NCI-H2196 (cell line): ENCODE data around the gene TNNC1.

Experiments used
- DNase-seq: peaks from one replicate; lab custom pipeline; 2025; ENCODE audit not compliant: unreplicated experiment; lab: John Stamatoyannopoulos, UW

The TNNC1 gene

DNA sequence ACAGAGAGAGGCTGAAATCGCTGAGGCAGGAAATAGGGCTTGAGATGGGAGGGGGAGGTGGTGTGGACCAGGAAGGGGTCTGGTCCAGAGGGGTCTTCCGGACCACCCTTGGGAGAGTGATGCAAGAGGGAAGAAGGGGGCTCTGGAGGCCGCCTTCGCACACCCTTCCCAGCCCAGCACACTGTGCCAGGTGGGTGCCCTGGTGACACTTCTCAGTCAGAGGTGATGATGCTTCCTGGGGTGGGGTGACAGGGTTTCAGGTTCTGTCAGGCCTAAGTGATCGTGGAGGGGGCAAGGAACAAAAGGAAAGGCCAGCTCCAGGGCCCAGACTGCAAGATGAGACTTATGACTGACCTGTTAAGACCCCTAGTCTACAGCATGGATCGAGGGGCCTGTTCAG, 21.6 kb downstream of the TNNC1 start:
- no peak for DNase-seq

DNA sequence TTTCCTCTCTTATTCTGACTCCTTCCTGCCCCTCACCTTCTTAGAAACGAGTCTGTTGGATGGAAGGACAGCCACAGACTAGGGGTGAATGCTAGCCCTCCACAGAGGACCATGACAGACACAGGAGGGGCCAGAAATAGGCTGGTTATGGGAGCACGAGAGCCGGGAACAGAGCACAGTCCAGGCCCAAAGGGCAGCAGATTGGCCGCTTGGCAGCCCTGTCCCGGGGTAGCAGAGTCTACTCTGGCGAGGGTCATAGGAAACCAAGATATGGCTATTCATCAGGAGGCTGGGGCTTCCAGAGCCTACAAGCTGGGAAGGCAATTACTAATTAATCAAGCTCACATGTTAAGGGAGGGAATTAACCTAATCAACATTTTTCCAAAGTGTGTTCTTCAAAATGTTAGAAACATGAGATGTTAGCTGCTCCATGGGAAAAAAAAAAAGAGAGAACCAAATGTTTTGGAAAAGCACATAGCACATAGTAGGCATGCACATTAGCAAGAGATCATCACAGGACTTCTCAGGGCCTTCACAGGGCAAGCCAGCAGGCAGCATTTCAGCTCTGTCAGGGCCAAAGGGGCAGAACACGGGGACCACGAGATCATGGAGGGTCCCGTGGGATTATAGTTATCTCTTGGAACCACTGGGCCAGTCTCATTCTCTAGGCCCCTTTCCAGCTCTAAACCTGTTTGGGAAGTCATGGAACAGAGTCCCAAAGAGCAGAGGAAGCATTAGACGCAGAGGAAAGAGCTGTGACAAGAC, 22.2 kb downstream of the TNNC1 start:
- DNase-seq, result no peak

DNA sequence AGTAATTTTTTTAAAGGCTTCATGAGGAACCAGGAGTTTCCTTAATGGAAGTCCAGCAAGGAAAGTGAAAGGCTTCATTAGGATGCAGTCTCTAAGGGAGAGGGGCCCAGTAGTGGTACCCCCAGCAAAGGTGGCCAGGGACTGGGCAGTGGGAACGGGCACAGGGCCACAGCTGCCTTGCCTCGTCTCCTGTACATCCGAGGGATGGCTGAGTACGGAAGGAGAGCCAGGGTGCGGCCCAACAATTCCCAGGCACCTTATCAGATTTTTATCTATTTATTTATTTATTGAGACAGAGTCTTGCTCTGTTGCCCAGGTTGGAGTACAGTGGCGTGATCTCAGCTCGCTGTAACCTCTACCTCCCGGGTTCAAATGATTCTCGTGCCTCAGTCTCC, 23.4 kb downstream of the TNNC1 start:
- no peak for DNase-seq

DNA sequence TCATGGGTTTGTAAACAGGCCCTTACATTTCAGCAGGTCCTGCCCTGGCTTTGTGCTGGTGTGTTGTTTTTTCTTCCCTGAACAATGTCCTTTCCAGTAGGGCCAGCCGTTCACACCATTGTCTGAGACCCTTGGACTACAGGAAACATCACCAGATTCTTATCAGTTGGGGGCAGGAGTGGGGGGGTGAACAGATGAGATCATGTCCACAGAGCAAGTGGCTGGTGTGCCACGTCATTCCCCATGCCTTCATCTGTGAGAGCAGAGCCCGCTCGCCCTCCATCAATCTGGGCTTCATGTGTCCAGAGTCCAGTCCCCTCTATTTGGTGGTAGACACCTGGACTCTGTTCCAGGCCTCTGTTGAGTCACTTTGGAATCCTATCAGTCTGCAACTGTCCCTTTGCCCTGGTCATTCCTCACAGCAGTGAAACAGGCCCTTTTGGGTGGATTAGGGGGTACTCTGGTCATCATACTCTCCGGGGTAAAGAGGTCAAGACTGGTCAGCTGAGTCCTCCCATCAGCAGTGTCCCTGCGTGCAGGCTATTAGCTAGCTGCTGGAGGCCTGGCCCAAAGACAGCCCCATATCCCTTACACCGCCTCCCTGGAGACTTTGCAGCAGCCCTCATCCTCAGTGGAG, 23.9 kb downstream of the TNNC1 start:
- DNase-seq, result no peak

DNA sequence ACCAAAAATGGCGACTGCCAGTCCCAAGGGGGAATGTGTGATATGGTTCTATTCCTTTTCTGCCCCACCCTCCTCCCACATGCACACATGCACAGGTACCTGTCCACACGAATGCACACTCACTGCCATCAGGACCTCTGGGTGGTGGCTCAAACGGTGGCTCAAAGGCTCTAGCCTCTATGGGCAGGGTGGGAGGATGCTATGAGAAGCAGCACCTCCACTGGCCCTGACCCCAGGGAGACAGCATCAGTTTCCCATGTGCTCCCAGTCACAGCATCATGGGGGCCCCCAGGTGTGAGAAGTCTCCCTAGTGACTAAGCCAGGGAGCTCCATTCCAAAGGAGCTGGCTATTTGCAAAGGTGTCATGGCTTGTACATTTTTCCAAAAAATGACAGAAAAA, 24.8 kb downstream of the TNNC1 start:
- no peak for DNase-seq

DNA sequence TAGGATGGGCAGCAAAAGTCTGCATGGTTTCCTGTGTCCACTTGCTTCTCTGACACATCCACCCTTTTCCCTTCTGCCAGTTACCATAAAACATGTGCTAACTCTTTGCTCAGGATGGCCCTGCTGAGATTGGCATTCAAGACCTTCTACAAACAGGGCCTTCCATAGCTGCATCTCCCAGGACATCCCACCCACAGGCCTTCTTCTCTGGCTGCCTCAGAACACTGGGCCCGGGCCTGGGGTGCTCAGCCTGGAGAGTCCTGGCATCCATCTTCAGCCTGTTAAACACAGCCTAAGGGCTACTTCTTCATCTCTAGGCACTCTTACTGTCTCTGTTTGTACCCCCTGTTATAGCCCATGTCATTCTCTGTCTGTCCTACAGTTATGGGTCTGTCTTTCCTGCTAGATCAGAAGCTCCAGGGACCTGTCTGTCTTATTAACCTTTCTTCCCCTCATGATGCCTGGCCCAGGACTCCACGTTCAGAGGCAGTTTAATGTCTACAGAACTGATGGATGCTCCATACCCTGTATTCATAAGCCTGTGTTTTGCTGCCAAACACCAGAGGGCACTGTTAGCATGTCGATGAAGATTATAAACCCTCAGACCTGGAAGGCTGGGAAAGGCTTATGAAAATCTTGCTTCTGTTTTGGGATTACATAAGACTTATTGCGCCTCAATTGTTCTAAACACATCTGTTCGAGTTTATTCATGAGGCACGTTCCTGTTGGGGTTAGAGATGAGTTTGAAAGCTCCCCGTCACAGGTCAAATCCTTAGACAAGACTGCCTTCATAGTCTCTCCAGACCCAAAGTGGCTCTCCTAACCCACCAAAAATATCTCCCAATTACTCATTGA, 25.5 kb downstream of the TNNC1 start:
- peak; percentile 34 for DNase-seq

DNA sequence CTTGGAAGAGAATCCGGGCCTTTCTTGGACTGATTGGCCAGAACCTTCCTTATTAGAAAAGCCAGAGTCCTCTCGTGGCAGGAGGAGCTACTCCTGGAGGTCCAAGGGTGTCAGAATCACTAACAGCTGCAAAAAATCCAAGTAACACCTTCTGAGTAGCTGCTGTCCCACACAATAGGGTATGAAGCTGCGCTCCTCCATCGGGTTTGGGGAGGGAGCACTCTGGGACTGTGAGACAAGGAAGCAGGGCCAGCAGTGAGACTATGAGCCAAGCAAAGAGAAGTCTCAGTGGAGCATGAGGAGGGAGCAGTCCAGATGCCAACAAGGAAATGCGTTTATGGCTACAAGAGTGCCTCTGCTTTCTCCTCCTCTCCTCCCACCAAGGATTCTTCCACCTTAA, 30.7 kb downstream of the TNNC1 start:
- no peak for DNase-seq

DNA sequence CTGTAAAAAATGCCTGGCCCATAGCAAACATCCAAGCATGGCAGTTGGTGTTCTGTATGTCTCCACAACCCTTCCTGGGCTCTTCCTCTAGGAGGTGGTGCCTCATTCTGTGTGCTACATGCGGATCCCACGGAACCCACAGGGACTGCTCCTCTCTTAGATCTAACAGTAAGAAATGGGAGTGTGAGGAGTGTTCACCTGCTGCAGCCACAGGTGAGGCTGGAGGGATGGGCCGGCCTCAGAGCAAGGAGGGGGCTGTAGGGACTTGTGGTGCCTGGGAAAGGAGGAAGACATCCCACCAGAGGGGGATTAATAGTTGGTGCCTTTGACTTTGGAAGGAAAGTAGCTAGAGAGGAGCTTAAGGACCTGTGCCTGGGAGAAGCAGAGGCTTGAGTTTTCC, 31.2 kb downstream of the TNNC1 start:
- no peak for DNase-seq

DNA sequence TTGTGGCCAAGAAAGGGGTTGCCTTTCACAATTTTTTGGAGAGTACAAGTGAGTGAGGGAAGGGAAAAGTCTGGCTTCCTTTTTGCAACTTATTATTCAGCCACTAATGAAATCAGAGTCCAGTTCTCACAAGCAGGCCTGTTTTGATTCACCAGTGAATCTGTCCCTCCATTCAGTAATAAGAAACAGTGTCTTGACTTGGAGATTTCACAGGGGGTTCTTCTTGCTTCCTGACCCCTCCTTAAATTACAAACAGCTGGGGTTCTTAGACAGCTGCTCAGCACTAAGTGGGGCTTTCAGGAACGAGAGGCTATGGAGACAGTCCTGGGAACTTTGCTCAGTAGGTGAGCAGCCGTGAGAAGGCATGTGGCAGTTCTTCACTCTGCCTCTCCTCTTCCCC, 33.5 kb downstream of the TNNC1 start:
- no peak for DNase-seq

DNA sequence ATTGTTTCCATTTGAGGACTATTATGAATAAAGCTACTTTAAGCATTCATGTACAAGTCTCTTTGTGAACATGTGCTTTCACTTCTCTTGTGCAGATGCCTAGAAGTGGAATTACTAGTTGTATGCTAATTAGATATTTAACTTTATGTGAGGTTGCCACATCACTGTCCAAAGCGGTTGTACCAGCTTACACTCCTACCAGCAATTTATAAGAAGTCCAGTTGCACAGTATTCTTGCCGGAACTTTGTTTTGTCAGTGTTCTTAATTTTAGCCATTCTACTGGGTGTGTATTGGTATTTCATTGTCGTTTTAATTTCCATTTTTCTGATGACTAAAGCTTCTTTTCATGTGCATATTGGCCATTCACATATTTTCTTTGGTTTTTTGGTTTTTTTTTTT, 38.0 kb downstream of the TNNC1 start:
- DNase-seq, result no peak

DNA sequence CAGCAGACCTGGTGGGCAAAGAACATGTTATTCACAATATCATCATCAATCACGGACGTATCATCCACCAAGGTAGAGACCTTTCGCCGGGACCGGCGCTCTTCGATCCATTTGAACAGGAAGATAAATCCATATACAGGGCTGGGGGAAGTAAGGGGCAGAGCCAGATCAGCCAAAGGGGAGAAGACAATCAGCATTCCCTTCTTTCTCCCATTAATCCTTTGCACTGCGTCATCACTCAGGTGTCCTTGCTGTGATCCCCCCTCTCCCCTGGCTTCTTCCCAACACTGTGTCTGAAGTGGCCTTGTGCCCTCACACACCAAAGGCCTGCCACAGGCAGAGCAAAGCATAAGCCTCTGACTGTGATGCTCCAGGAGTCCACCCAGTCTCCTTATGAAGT, 45.4 kb downstream of the TNNC1 start:
- no peak for DNase-seq

DNA sequence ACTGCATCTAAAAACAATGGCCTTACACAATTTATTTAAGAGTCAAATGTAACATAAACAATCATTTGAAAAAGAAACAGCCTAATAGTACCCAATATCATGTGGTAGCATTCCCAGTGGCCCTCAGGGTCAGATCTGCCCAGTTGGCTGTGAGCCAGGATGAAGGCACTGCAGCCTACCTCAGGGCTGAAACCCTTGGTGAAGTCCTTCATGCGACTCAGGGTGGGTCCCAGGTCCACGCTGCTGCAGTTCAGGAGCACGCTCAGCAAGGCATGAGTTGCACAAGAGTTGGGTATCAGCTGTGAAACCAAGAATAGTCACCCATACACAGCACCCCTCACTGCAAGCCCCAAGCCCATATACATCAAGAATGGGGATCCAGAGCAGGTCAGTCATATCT, 46.1 kb downstream of the TNNC1 start:
- no peak for DNase-seq

DNA sequence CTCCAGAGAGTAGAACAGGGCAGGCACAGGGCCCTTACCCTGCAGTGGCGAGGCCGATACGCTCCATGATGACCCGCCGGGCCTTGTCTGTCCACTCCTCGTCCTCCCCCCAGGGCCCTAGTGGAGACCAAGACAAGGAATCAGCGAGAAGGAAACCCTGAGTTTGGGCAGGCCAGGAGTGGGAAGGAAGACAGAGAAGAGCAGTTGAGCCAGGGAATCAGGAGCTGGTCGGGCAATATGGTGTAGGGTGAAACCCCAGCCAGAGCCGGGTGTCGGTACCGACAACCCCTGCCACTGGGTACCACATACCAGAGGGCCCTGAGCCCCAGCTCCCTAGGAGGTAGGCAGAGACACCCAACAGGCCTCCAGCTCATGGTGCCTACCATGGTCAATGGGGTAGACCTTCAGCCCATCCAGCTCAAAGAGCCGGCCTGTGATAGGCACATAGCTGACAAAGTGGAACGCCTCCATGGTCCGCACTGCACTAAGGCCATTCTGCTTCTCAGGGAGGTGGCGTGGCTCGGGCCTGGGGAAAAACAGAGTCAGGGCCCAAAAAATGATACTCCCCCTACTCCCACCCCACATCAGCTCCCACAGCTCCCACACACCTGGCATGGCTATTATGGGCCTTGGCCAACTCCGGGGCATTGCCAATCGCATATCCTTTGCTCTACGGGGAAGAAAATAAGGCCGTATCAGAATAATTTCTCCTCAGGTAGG, 46.9 kb downstream of the TNNC1 start:
- DNase-seq, result no peak

DNA sequence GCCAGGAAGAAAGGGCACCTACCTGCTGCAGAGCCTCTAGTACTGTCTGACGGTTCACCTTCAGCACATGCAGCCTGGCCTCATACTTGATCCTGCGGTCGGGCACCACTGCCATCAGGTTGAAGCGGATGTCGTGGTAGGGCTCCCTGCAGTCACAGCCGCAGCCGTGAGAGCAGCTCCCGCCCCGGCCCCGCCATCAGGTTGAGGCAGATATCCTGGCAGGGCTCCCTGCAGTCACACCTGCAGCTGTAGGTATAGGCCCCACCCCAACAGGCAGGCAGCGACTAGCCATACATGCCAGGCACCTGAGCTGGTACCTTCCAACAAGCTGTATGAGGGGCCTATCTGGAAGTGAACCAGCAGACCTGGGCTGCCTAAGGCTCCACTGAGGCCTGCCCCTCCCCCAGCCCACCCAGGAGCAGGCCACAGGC, 47.6 kb downstream of the TNNC1 start:
- DNase-seq, result no peak

DNA sequence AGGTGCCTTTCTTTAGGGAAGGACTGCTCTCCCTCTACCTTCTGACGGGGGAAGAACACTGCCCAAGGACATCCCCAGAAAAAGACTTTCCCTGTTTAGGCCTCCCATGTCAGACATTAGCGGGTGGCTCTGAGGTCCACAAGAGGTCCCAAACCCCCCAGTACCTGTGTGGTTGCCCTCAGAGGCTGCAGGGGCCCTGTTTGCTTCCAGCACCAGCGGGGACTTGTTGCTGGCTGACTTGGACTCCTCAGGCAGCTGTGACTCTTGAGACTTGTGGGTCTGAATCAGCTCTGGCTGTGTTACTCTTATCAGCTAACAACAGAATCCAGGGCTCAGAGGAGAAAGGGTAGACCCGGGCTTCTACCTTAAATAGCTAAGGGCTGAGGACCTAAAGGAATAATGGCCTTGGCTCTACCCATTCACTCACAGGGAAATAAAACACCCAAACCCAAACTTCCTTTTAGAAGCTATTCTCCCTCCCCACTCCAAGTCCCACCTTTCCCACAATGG, 48.2 kb downstream of the TNNC1 start:
- no peak for DNase-seq

DNA sequence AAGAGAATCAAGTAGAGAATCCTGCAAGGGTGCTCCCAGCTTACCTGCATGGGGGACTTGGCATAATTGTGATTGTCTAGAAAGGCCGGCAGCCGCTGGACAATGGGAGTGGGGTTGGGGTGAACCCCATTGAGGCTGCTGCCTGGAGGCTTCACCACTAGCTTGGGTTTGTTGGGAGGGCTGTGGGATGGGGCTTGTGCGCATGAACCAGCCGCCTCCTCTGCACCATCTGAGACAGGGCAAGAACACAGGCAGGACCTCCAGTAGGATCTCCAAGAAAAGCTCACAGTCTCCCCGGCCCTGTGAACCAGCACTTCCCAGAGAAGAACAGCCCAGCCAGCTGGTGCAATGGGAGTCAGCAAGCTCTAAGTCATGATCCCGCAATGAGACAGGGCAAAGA, 48.8 kb downstream of the TNNC1 start:
- DNase-seq, result no peak

DNA sequence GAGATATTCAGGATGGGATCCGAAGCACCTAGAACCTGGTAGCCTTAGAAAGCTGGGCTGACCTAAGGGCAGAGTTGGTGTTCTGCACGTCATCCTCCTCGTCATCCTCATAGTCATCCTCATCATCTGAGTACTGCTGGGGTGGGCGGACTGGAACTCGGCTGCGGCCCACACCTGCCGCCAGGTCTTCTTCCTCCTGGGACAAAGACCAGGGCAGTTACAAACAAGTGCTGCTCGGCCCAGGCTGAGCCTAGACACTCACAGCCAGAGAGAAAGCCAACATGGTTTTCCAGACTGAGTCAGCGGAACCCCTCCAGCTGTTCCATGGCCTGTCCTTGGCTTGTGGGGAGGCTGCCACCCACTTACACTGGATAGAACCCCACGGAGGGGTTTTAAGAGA, 49.5 kb downstream of the TNNC1 start:
- DNase-seq, result no peak

DNA sequence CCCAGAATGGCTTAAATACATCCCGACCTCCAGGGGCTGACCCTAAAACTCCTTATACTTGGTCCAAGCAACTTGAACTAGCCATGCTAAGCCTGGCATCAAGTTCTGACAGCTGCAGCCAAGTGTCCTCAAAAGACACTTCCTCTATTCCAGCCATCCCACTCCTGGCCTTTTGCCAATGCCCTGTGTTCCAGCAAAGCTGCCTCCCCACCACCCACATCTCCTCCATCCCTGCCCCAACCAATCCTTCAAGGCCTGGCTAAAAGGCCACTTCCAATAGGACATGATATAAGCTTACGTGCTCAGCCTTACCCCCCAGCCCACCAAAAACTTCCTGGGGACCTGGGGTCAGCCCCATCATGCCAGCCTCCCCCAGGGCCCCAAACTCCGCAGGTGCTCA, 49.9 kb downstream of the TNNC1 start:
- no peak for DNase-seq

DNA sequence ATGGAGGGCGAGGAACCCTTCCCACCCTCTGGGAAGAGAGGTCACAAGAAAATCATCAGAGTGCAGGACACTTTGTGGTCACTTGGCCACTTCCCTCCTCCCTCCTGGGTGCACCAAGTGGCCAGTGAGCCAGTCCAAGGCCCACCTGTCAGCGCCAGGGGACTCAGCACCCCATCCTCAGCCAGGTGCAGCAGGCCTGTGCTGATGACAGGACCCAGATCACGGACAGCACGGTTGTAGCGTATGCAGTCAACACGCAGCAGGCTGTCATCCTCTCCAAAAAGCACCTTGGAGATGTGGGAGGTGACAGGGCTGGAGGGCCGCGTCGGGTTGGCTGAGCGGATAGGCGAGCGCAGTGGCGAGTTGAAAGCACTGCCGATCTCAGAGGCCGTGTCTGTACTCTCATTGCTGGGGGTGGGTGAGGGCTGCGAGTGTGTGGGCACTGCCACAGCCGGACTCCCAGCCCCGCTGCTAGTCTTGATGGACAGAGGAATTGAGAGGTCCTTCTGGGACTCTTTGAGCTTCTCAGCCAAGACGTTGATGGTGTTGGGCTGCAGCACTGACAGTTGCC, 50.5 kb downstream of the TNNC1 start:
- DNase-seq, result no peak

DNA sequence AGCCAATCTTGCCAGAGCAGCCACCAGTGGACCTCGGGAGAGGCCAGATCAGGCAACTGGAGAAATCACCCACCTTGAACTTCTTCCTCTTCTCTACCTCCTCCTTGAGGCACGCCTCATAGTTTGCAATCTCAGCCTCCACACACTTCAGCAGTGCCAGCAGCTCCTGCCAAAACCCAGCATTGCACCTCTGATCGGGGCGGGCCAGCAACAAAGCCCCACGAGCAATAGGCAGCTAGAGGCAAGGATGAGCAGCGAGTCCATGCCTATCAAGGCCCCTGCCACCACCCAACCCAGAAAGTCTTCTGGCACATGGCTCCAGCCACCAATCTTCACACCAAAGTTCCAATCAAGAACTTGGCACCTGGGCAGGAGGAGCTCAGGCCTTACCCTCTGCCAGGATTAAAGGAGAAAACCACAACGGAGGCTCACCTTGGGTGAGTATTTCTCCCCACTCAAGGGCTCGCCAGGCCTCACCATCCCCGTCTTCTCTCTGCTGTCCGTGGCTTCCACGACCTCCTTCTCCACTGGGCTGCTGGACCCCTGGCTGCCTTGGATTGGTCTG, 51.1 kb downstream of the TNNC1 start:
- DNase-seq, result no peak
